GM23338 (cell line): ENCODE data around the gene PLA2G6.

Experiments used
- CREB1 ChIP-seq: fragments of 250-450 bp; sonication (Bioruptor Pico); IDR thresholded peaks from 2 replicates; pipeline ENCODE4 v1.5.0; 2020; ENCODE audit warnings: low read depth, mild to moderate bottlenecking, moderate library complexity
- CTCF ChIP-seq, 2 experiments: fragments of 200-600 bp in 1 of 2; sonication (generic) in 1 of 2; conservative IDR thresholded peaks; 2 replicates each; pipeline versions ENCODE4 v1.5.1 to v1.6.1; 2016 to 2017; ENCODE audit warnings: antibody characterized with exemption in 2 of 2, low read depth in 2 of 2, mild to moderate bottlenecking in 2 of 2, moderate library complexity in 1 of 2
- ETS1 ChIP-seq: IDR thresholded peaks from 2 replicates; pipeline ENCODE4 v1.6.1; 2016; ENCODE audit warnings: antibody characterized with exemption
- EZH2 ChIP-seq: fragments of 200-600 bp; sonication (generic); IDR thresholded peaks from one replicate; pipeline ENCODE4 v1.8.0; 2017; ENCODE audit warnings: antibody characterized with exemption, mild to moderate bottlenecking, low read depth; ENCODE audit not compliant: unreplicated experiment
- EZH2phosphoT487 ChIP-seq: fragments of 200-600 bp; sonication (generic); IDR thresholded peaks from one replicate; pipeline ENCODE4 v1.8.1; 2018; ENCODE audit warnings: antibody characterized with exemption; ENCODE audit not compliant: unreplicated experiment
- JUNB ChIP-seq: IDR thresholded peaks from one replicate; pipeline ENCODE4 v1.6.1; 2016; ENCODE audit warnings: antibody characterized with exemption; ENCODE audit not compliant: unreplicated experiment
- POLR2AphosphoS5 ChIP-seq: IDR thresholded peaks from 2 replicates; pipeline ENCODE4 v1.6.1; 2016; ENCODE audit warnings: antibody characterized with exemption, low read depth
- REST ChIP-seq: IDR thresholded peaks from one replicate; pipeline ENCODE4 v1.6.1; 2018; ENCODE audit warnings: antibody characterized with exemption; ENCODE audit not compliant: unreplicated experiment
- ZNF331 ChIP-seq: fragments of 250-450 bp; sonication (Bioruptor Pico); IDR thresholded peaks from 2 replicates; pipeline ENCODE4 v1.5.0; 2020; ENCODE audit warnings: low read depth, mild to moderate bottlenecking, moderate library complexity

- TF ChIP-seq CTCF (conservative IDR thresholded peaks at IDR 0.05; ENCODE audit: low read depth in 2 of 2), result no peak
- TF ChIP-seq JUNB, result no peak
- TF ChIP-seq ETS1, result no peak
- TF ChIP-seq EZH2, result no peak
- TF ChIP-seq REST, result no peak
- TF ChIP-seq POLR2AphosphoS5, result no peak
- TF ChIP-seq ZNF331 (CRISPR knock-in tag), result no peak
- TF ChIP-seq CREB1, result no peak
- no peak for TF ChIP-seq EZH2phosphoT487
These were observed 38.0 kb upstream of the PLA2G6 start for GRCh38 chr22:38219632-38220031.
